MCF 10A (cell line): ENCODE measurements around the gene EOLA1. TPM values are rescaled to one million over a fixed set of nuclear protein-coding genes. Genes with fewer than 3 reads are reported as not detected.
"Not testable (repeated sequence)": the region's sequence is repeated elsewhere in the genome, so short reads cannot be mapped to it uniquely, and the experiment has no call there.

ENCODE experiments used
- BruUV-seq: library from RNA; stranded (reverse); fragments of 400-500 nt; replicated peaks from 2 replicates; lab custom pipeline; 2021; lab: Mats Ljungman, UMichigan
- CTCF ChIA-PET: fragments of 300-600 bp; sonication (Branson Sonifier 250); formaldehyde crosslinking; extraction: SDS; loops from one replicate; lab custom pipeline; 2021; ENCODE audit warnings: antibody characterized with exemption, inconsistent platforms; lab: Yijun Ruan, JAX
- POLR2A ChIA-PET: fragments of 300-600, 350-650 bp; sonication (Branson Sonifier 250); formaldehyde crosslinking; extraction: SDS; loops from one replicate; lab custom pipeline; 2020; ENCODE audit warnings: antibody characterized with exemption, inconsistent platforms; lab: Yijun Ruan, JAX
- DNase-seq: peaks from one replicate; pipeline ENCODE4 v3.0.0-alpha.2; 2018; ENCODE audit not compliant: unreplicated experiment
- H3K27ac Mint-ChIP-seq: one replicate; pipeline ENCODE4 v1.8.0; 2022; ENCODE audit warnings: mild to moderate bottlenecking, low read depth, mixed read lengths; ENCODE audit not compliant: unreplicated experiment
- H3K27me3 Mint-ChIP-seq: one replicate; pipeline ENCODE4 v1.8.0; 2022; ENCODE audit warnings: mixed read lengths; ENCODE audit not compliant: insufficient read depth, unreplicated experiment
- H3K36me3 Mint-ChIP-seq: one replicate; pipeline ENCODE4 v1.8.0; 2022; ENCODE audit warnings: mild to moderate bottlenecking, moderate library complexity, mixed read lengths; ENCODE audit not compliant: insufficient read depth, unreplicated experiment
- H3K4me1 Mint-ChIP-seq: one replicate; pipeline ENCODE4 v1.8.0; 2022; ENCODE audit warnings: mixed read lengths; ENCODE audit not compliant: insufficient read depth, unreplicated experiment
- H3K4me3 Mint-ChIP-seq: one replicate; pipeline ENCODE4 v1.8.0; 2022; ENCODE audit warnings: mild to moderate bottlenecking, moderate library complexity, mixed read lengths; ENCODE audit not compliant: unreplicated experiment
- H3K9me3 Mint-ChIP-seq: one replicate; pipeline ENCODE4 v1.8.0; 2022; ENCODE audit warnings: mixed read lengths; ENCODE audit not compliant: unreplicated experiment
- intact Hi-C: fragments of 100-400 bp; cut with micrococcal nuclease; formaldehyde crosslinking; loops from 2 replicates; pipeline ENCODE4 v1.14.1; 2022
- total RNA-seq: library from RNA; stranded (reverse); gene quantifications from 2 replicates; pipeline ENCODE4 v1.2.3, GENCODE V29; 2022
- TF ChIP-seq, protein P1 (sequence below): fragments of 200-600 bp; IDR thresholded peaks from one replicate; pipeline ENCODE4 v1.8.0; 2022; ENCODE audit warnings: antibody characterized with exemption, mild to moderate bottlenecking; ENCODE audit not compliant: unreplicated experiment

The EOLA1 gene
- total RNA-seq, 1 experiment from 2014 or later = 18.2 TPM

- ChIA-PET POLR2A (no interaction called here), CTCF (interaction anchor here (0.7 kb wide), 1 partner anchor 9 kb away, joined by 4 read pairs; no protein-coding TSS in a partner anchor)
- no peak overlapping the region for H3K27ac Mint-ChIP-seq
- H3K27me3 Mint-ChIP-seq = no peaks in the 10 kb centered on the region
- H3K4me3 Mint-ChIP-seq = no peak overlapping the region
- BruUV-seq = no TSS peak
- TF ChIP-seq, protein P1, sequence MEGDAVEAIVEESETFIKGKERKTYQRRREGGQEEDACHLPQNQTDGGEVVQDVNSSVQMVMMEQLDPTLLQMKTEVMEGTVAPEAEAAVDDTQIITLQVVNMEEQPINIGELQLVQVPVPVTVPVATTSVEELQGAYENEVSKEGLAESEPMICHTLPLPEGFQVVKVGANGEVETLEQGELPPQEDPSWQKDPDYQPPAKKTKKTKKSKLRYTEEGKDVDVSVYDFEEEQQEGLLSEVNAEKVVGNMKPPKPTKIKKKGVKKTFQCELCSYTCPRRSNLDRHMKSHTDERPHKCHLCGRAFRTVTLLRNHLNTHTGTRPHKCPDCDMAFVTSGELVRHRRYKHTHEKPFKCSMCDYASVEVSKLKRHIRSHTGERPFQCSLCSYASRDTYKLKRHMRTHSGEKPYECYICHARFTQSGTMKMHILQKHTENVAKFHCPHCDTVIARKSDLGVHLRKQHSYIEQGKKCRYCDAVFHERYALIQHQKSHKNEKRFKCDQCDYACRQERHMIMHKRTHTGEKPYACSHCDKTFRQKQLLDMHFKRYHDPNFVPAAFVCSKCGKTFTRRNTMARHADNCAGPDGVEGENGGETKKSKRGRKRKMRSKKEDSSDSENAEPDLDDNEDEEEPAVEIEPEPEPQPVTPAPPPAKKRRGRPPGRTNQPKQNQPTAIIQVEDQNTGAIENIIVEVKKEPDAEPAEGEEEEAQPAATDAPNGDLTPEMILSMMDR = no peak
- no peaks in the 10 kb centered on the region for H3K4me1 Mint-ChIP-seq
- no peaks in the 10 kb centered on the region for H3K36me3 Mint-ChIP-seq
- DNase-seq = no peak
- no peaks in the 10 kb centered on the region for H3K9me3 Mint-ChIP-seq
- intact Hi-C loops = no loop called here
These were observed 19.4 kb upstream of the EOLA1 start for GRCh38 chrX:149521438-149521837.

- ChIA-PET POLR2A (no interaction called here), CTCF (interaction anchor here (1.1 kb wide), 1 partner anchor 416 kb away, joined by 3 read pairs; the partner anchor contains the start of gene EOLA2)
- H3K27ac Mint-ChIP-seq = no peak overlapping the region
- no peaks in the 10 kb centered on the region for H3K36me3 Mint-ChIP-seq
- H3K4me1 Mint-ChIP-seq = no peaks in the 10 kb centered on the region
- intact Hi-C loops = no loop called here
- no peaks in the 10 kb centered on the region for H3K9me3 Mint-ChIP-seq
- TF ChIP-seq, protein P1 = no peak
- no TSS peak for BruUV-seq
- H3K4me3 Mint-ChIP-seq = no peak overlapping the region
- no peak for DNase-seq
- H3K27me3 Mint-ChIP-seq = no peaks in the 10 kb centered on the region
These were observed 17.9 kb upstream of the EOLA1 start for GRCh38 chrX:149522916-149523315.

DNA sequence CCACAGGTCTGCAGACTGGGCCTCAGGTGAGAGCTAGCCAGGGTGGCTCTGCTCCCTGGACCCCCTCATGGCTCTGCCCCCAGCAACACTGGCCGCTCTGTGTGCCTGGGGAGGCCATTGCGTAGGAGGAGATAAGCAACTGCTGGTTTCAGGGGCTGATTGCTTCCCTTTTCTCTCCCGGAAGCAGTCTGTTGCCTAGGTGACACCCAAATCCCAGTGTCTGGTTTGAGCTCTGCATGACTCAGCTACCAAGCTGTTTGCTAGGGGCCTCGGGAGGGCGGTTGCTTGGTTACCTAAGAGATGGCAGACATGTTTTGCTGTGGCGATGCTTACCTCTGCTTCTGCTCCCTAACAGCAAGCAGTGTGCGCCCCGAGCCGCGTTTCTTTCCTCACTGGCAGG is 15.4 kb upstream of the EOLA1 start:
- CTCF ChIA-PET, H3K36me3 Mint-ChIP-seq, H3K27ac Mint-ChIP-seq, H3K9me3 Mint-ChIP-seq, H3K4me1 Mint-ChIP-seq, BruUV-seq, DNase-seq, H3K27me3 Mint-ChIP-seq, H3K4me3 Mint-ChIP-seq, intact Hi-C loops, POLR2A ChIA-PET: not testable (repeated sequence)

DNA sequence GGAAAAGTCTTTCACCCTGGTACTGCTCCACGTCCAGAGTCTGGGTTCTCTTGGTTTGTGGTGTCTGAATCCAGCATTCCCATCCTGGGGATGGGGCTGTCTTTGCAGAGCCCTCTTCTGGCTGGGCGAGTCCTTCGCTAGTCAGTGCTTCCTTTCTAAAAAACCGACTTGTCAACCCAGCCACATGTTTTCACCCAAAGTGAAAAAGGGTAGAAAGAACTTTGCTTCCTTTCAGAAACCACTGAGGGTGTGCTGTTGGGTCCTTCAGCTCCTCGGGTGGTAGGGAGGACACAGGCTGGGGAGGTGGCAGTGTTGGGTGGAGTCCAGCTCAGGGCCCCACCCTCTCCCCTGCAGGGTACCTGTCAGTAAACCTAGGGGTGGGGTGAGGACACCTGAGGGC is 14.9 kb upstream of the EOLA1 start:
- CTCF ChIA-PET = interaction anchor here (1.0 kb wide), 1 partner anchor 10 kb away, joined by 5 read pairs; no protein-coding TSS in a partner anchor
- DNase-seq, H3K36me3 Mint-ChIP-seq, BruUV-seq, H3K4me3 Mint-ChIP-seq, H3K4me1 Mint-ChIP-seq, H3K27ac Mint-ChIP-seq, intact Hi-C loops, POLR2A ChIA-PET, H3K27me3 Mint-ChIP-seq, H3K9me3 Mint-ChIP-seq: not testable (repeated sequence)

- H3K4me1 Mint-ChIP-seq, POLR2A ChIA-PET: not testable (repeated sequence)
- CTCF ChIA-PET = interaction anchor here (0.6 to 1.1 kb wide), 3 partner anchors 11 to 424 kb away, joined by 3 to 5 read pairs (median 4); no protein-coding TSS in a partner anchor
These were observed 14.3 kb upstream of the EOLA1 start for GRCh38 chrX:149526318-149527033.

More at GRCh38 chrX:149526318-149527033, 14.3 kb upstream of the EOLA1 start:
- H3K9me3 Mint-ChIP-seq, DNase-seq, H3K27me3 Mint-ChIP-seq, H3K27ac Mint-ChIP-seq, BruUV-seq, intact Hi-C loops, H3K4me3 Mint-ChIP-seq, H3K36me3 Mint-ChIP-seq: not testable (repeated sequence)
